ENCODE data around the gene TRPM1.

The TRPM1 gene

DNA sequence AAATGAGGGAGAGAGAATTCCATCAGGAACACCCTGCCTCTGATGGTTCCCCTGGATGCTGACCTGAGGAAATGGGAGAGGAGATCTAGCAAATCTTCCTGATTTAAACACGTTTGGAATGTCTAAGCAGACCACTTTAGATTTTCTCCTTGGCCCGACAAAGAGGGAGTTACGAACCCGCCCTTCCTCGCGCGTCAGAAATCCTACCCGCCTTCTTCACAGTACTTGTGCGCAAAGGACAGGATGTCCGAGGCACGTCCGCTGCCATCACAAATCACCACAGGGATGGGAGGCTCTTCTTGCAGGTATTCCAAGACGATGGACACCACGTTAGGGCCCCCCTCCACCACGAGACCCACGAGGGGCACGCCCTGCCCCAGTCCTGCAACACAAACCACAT is 38.6 kb downstream of the TRPM1 start:
- no peak overlapping the region for H3K9ac ChIP-seq (ENCODE audit: insufficient read length, low read depth)
- TF ChIP-seq SUZ12 (IDR thresholded peaks at IDR 0.05; ENCODE audit: extremely low read depth, insufficient read depth, insufficient read length) (no peak), ZNF274 (IDR thresholded peaks at IDR 0.05; ENCODE audit: low read depth, low read length) (no peak), YY1 (IDR thresholded peaks at IDR 0.05; ENCODE audit: insufficient read depth, insufficient read length) (no peak)
- H3K4me1 ChIP-seq (ENCODE audit: insufficient read depth, insufficient read length), result peaks cover 2% of the 10 kb centered on the region
- H3K9me3 ChIP-seq (ENCODE audit: insufficient read depth, low read length), result no peaks in the 10 kb centered on the region
- no peak for DNase-seq (ENCODE audit: low read depth, low spot score)
- H3K4me3 ChIP-seq (ENCODE audit: insufficient read length, low read depth), result no peak overlapping the region
- no peaks in the 10 kb centered on the region for H3K36me3 ChIP-seq (ENCODE audit: insufficient read depth, insufficient read length, low read length)
- no peaks in the 10 kb centered on the region for H3K27me3 ChIP-seq (ENCODE audit: insufficient read depth, insufficient read length)

DNA sequence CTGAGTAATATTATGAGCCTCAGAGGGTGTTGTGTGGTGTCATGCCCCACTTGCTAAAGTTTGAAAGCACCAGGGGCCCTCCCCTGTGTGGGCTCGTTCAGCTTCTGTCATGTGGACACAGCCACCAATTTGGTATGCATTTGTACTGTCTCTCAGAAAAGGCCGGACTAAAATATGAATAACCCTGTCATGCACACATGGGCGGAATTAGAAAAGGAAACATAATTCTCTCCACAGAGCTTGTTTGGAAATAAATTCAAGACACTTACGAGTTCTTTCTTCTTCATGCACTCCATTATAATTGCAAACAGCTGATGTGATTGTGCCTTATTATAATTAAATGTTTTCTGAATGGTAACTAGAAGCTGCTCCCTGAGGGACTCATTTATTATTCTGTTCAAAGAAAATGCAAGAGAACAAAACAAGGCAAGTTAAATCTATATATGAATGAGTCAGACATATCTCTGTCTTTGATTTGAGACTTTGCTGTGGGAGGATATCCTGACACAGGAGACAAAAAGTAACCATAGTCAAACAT is 39.1 kb downstream of the TRPM1 start:
- no peaks in the 10 kb centered on the region for H3K27me3 ChIP-seq (ENCODE audit: insufficient read depth, insufficient read length)

GRCh38 chr15:31060429-31061140 is 40.9 kb downstream of the TRPM1 start:
- Histone ChIP-seq H3K9ac (ENCODE audit: insufficient read length, low read depth) (no peak overlapping the region), H3K27me3 (ENCODE audit: insufficient read depth, insufficient read length) (no peaks in the 10 kb centered on the region), H3K36me3 (ENCODE audit: insufficient read depth, insufficient read length, low read length) (no peaks in the 10 kb centered on the region), H3K4me1 (ENCODE audit: insufficient read depth, insufficient read length) (peaks cover 2% of the 10 kb centered on the region), H3K4me3 (ENCODE audit: insufficient read length, low read depth) (no peak overlapping the region), H3K9me3 (ENCODE audit: insufficient read depth, low read length) (no peaks in the 10 kb centered on the region)
- DNase-seq (ENCODE audit: low read depth, low spot score), result no peak
- no peak for TF ChIP-seq YY1 (IDR thresholded peaks at IDR 0.05; ENCODE audit: insufficient read depth, insufficient read length)
- TF ChIP-seq ZNF274 (IDR thresholded peaks at IDR 0.05; ENCODE audit: low read depth, low read length), result no peak
- TF ChIP-seq SUZ12 (IDR thresholded peaks at IDR 0.05; ENCODE audit: extremely low read depth, insufficient read depth, insufficient read length), result no peak

More for the DNA sequence above, 39.1 kb downstream of the TRPM1 start:
- Histone ChIP-seq H3K36me3 (ENCODE audit: insufficient read depth, insufficient read length, low read length) (no peaks in the 10 kb centered on the region), H3K4me1 (ENCODE audit: insufficient read depth, insufficient read length) (peaks cover 2% of the 10 kb centered on the region), H3K9me3 (ENCODE audit: insufficient read depth, low read length) (no peaks in the 10 kb centered on the region), H3K4me3 (ENCODE audit: insufficient read length, low read depth) (no peak overlapping the region), H3K9ac (ENCODE audit: insufficient read length, low read depth) (no peak overlapping the region)
- TF ChIP-seq ZNF274 (IDR thresholded peaks at IDR 0.05; ENCODE audit: low read depth, low read length), result no peak
- TF ChIP-seq SUZ12 (IDR thresholded peaks at IDR 0.05; ENCODE audit: extremely low read depth, insufficient read depth, insufficient read length), result no peak
- TF ChIP-seq YY1 (IDR thresholded peaks at IDR 0.05; ENCODE audit: insufficient read depth, insufficient read length), result no peak
- no peak for DNase-seq (ENCODE audit: low read depth, low spot score)

GRCh38 chr15:31058236-31058962 is 43.1 kb downstream of the TRPM1 start:
- no peak for TF ChIP-seq YY1 (IDR thresholded peaks at IDR 0.05; ENCODE audit: insufficient read depth, insufficient read length)
- no peak for TF ChIP-seq ZNF274 (IDR thresholded peaks at IDR 0.05; ENCODE audit: low read depth, low read length)
- no peak for TF ChIP-seq SUZ12 (IDR thresholded peaks at IDR 0.05; ENCODE audit: extremely low read depth, insufficient read depth, insufficient read length)
- H3K36me3 ChIP-seq (ENCODE audit: insufficient read depth, insufficient read length, low read length), result no peaks in the 10 kb centered on the region
- no peak overlapping the region for H3K9ac ChIP-seq (ENCODE audit: insufficient read length, low read depth)
- H3K27me3 ChIP-seq (ENCODE audit: insufficient read depth, insufficient read length), result no peaks in the 10 kb centered on the region
- H3K4me3 ChIP-seq (ENCODE audit: insufficient read length, low read depth), result no peak overlapping the region
- H3K9me3 ChIP-seq (ENCODE audit: insufficient read depth, low read length), result no peaks in the 10 kb centered on the region
- DNase-seq (ENCODE audit: low read depth, low spot score), result no peak
- H3K4me1 ChIP-seq (ENCODE audit: insufficient read depth, insufficient read length), result peaks cover 2% of the 10 kb centered on the region

- Histone ChIP-seq H3K9me3 (ENCODE audit: insufficient read depth, low read length) (no peaks in the 10 kb centered on the region), H3K4me1 (ENCODE audit: insufficient read depth, insufficient read length) (no peaks in the 10 kb centered on the region), H3K4me3 (ENCODE audit: insufficient read length, low read depth) (no peak overlapping the region), H3K36me3 (ENCODE audit: insufficient read depth, insufficient read length, low read length) (no peaks in the 10 kb centered on the region), H3K9ac (ENCODE audit: insufficient read length, low read depth) (no peak overlapping the region), H3K27me3 (ENCODE audit: insufficient read depth, insufficient read length) (no peaks in the 10 kb centered on the region)
- TF ChIP-seq ZNF274 (IDR thresholded peaks at IDR 0.05; ENCODE audit: low read depth, low read length), result no peak
- no peak for TF ChIP-seq SUZ12 (IDR thresholded peaks at IDR 0.05; ENCODE audit: extremely low read depth, insufficient read depth, insufficient read length)
- TF ChIP-seq YY1 (IDR thresholded peaks at IDR 0.05; ENCODE audit: insufficient read depth, insufficient read length), result no peak
- DNase-seq (ENCODE audit: low read depth, low spot score), result no peak
These were observed 49.9 kb downstream of the TRPM1 start for GRCh38 chr15:31051496-31052080.

DNA sequence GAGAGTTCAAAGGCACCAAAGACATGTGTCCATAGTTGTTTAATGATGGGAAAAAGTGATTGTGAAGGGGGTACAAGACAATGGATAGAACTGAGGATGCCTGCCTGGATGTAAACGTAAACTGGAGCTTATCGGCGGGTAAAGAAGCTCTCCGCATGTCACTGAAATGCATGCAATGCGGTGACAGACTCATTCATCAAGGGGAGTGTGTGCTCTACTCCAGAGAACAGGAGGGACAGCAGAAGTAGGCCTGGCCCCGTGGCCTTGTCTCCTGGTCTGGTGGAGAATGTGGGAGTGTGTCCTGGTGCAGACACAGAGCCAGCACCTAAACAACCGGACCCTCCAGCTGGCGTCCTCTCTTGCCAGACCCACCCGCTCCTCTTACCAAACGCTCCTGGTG is 50.6 kb downstream of the TRPM1 start:
- no peaks in the 10 kb centered on the region for H3K27me3 ChIP-seq (ENCODE audit: insufficient read depth, insufficient read length)
- H3K9me3 ChIP-seq (ENCODE audit: insufficient read depth, low read length), result no peaks in the 10 kb centered on the region
- no peaks in the 10 kb centered on the region for H3K4me1 ChIP-seq (ENCODE audit: insufficient read depth, insufficient read length)
- no peak for DNase-seq (ENCODE audit: low read depth, low spot score)
- no peak for TF ChIP-seq SUZ12 (IDR thresholded peaks at IDR 0.05; ENCODE audit: extremely low read depth, insufficient read depth, insufficient read length)
- H3K36me3 ChIP-seq (ENCODE audit: insufficient read depth, insufficient read length, low read length), result no peaks in the 10 kb centered on the region
- no peak overlapping the region for H3K9ac ChIP-seq (ENCODE audit: insufficient read length, low read depth)
- no peak overlapping the region for H3K4me3 ChIP-seq (ENCODE audit: insufficient read length, low read depth)
